GM12878 (cell line): ENCODE results near the gene CLIP2.

Experiments
- CTCF ChIP-seq, 3 experiments: IDR thresholded peaks in 2 of 3; conservative IDR thresholded peaks in 1 of 3; 2 replicates each; pipeline ENCODE4 v1.5.1; 2011; ENCODE audit warnings: low read depth in 3 of 3, low read length in 3 of 3, mild to moderate bottlenecking in 3 of 3, control low read depth in 2 of 3, moderate library complexity in 2 of 3, inconsistent platforms in 1 of 3, mixed read lengths in 1 of 3; ENCODE audit not compliant: control insufficient read depth in 2 of 3, insufficient read depth in 1 of 3; ENCODE audit errors: extremely low read depth in 1 of 3
- EZH2 ChIP-seq: IDR thresholded peaks from 2 replicates; pipeline ENCODE4 v1.6.1; 2012; ENCODE audit warnings: low read depth, mild to moderate bottlenecking, control low read depth, inconsistent platforms, low read length, borderline replicate concordance; ENCODE audit not compliant: control insufficient read depth
- PBX3 ChIP-seq: IDR thresholded peaks from 2 replicates; pipeline ENCODE4 v1.6.1; 2011; ENCODE audit warnings: mild to moderate bottlenecking, low read depth, low read length, moderate library complexity; ENCODE audit not compliant: insufficient replicate concordance
- ZNF274 ChIP-seq: IDR thresholded peaks from one replicate; pipeline ENCODE4 v1.8.0; 2011; ENCODE audit not compliant: insufficient read length, insufficient read depth

GRCh38 chr7:74286131-74286530 is 3.1 kb upstream of the CLIP2 start:
- TF ChIP-seq EZH2: no peak
- no peak for TF ChIP-seq PBX3
- no peak for TF ChIP-seq ZNF274
- TF ChIP-seq CTCF (IDR thresholded peaks at IDR 0.05 in 2 of 3, conservative IDR thresholded peaks at IDR 0.05 in 1 of 3; ENCODE audit: control insufficient read depth in 2 of 3, extremely low read depth in 1 of 3, insufficient read depth in 1 of 3, low read depth in 3 of 3, low read length in 3 of 3): no peak
